ENCODE data around the gene C4B. TPM values are rescaled to one million over a fixed set of nuclear protein-coding genes. Genes with fewer than 3 reads are reported as not detected.
A peak's percentile ranks its signal among the peaks of the same experiment; 100 is the strongest.

The C4B gene
- total RNA-seq, 1 donor from 2014 or later: 9.0 TPM

DNA sequence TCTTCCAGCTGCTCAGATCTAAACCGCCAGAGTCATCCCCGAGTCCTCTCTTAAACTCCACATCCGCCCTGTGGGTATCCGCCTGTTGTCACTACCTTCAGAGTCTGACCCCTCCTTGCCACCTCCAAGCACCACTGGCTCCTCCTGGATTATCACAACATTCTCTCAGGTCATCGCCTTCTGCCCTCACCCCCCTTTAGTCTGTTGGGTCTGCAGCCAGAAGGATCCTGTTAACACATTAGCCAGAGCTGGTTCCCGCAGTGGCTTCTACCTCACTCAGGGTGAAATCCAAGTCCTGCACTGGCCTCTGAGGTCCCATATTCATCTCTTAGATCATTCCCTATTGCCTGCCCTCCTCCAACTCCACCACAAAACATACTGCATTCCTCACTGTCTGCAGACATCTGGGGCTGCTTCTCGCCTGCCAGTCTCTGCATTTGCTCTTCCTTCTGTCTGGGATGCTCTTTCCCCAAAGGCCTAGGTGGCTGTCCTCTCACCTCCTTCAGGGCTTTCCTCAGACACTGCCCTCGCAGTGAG, 60.5 kb downstream of the C4B start:
- DNase-seq (ENCODE audit: low spot score in 2 of 2): no peak
- FAIRE-seq: no peak

DNA sequence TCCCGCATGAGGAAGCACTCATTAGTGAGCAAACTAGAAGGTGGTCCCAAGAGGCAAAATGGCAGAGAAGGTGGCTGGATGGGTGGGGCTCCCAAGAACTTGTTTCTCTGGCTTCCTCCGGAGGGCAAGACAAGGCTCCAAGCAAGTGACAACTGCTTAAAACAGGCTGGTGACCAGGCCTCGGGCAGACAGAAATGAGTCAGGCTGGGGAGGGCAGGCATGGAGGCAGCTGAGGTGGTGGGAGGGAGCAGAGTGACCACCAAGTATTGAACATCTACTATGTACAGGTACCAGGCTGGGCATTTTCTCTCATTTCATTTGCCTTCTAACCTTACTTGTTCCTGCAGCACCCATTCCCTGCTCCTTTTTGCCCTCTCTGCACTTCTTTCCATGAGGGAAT, 61.2 kb downstream of the C4B start:
- DNase-seq (ENCODE audit: low spot score in 2 of 2) (no peak), FAIRE-seq (no peak)

DNA sequence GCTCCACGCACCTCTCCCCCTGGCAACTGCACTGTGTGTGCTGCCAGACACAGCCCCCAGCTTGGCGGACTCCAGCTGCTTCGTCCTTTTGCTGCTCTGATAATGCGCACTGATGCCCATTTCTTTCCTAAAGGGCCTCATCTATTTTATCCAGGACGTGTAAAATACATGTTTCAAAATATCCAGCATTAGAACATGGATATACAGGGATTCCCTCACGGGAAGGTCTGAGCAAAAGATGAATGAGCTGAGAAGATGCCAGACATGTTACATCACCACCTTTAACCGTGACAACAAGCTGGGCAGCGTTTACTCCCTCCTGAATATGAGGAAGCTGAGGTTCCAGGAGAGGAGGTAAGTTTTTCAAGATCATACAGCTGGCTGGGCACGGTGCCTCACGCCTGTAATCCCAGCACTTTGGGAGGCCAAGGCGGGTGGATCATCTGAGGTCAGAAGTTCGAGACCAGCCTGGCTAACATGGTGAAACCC, 61.8 kb downstream of the C4B start:
- FAIRE-seq (no peak), DNase-seq (ENCODE audit: low spot score in 2 of 2) (no peak)

DNA sequence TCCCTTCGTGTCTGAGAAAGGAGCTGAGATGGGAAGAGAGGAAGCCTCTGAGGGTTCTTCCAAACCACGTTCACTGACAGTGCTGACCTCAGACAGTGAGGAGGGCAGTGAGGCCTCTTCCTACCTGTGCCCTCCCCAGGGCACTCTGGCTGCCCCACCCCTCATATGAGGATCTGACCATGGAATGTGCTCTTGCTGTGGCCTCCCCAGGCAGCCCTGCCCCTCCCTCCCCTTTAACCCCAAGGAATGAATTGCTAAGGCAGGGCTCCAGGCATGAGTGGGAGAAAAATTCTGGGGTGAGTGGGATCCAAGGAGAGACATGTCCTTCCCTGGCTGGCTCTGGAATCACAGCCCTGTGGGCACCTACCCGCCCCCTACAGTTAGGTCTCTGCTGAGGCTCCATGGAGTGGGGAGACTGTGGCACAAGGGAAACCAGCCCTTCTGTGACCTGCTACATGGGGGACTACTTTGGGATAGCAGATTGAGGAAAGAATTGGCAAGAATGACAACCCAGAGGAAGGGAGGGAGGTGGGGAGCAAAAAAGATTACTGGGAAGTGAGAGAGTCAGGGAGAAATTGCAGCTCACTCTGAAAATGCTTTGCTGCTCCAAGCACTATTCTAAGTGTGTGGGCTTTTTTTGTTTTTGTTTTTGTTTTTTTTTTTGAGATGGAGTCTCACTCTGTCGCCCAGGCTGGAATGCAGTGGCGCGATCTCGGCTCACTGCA, 65.1 kb downstream of the C4B start:
- FAIRE-seq (no peak), DNase-seq (ENCODE audit: low spot score in 2 of 2) (no peak)

DNA sequence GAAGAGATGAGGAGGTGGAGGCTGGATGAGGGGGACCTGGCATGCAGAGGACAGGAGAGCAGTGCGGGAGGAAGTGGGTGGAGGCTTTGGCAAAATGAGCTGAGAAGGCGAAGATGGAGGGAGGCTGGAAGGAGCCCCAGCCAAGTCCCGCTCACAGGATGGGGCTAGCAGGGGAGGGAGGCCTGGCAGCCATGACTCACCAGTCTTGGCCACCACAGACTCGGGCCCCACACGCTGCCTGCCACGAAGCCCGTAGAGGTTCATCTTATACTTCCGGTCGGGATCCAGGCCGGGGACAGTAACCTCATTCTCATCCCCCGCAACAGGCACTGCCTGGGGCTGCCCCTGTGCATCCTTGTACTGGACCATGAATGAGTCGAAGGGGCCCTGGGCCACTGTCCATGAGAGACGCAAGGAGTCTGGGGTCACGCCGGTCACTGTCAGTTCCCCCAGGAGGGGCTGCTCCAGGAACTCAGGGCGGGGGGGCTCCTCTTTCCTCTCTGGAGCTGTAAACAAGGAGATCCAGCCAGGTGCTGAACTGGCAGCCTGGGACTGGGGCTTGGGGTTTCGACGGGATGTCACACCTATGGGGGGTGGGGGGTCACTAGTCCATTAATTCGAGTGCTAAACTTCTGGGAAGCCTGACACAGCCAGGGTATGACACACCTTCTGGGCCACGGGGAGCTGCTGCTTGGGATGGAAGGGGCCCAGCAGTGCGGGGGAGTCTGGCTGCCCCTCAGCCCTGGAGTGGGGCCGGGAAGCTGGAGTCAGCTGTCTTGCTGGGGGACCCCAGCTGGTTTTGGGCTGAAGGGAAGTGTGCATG, 66.8 kb downstream of the C4B start:
- DNase-seq (ENCODE audit: low spot score in 2 of 2) (peak in 1 of 2 donors; percentile 61), FAIRE-seq (no peak)

DNA sequence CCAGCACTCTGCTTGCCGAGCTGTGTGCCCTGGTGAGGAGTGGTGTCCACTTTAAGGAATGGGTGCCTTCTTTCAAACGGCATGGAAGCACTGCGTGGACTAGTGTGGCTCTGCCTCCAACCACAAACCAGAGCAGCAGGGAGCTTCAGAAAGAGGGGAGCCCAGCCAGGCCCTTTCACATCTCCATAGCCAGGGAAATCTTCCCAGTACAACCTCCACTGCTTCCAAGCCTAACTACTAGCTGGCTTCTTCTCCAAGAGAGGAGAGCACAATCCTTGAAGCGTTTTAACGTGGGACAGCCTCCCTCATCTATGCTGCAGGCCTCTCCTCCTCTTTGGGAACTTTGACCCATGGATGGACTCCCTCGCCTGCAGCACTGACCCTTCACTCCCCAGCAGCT, 67.9 kb downstream of the C4B start:
- FAIRE-seq (no peak), DNase-seq (ENCODE audit: low spot score in 2 of 2) (no peak)

DNA sequence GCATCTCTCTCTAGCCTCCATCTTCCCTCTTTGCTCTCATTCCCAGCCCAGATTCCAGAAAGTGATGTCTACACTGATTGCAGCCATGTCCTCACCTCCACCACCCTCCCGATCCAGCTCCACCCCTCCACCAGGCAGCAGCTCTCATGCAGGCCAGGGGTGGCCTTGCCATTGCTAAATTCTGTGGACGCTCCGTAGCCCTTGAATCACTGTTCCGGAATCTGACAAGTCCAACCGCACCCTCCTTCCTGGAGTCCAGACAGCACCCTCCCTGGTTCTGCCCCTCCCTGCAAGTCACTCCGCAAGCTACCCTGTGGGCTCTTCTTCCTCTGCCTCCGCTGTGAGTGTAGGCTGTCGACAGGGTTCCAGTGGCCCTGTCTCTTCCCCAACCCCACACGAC, 68.3 kb downstream of the C4B start:
- FAIRE-seq: no peak
- DNase-seq (ENCODE audit: low spot score in 2 of 2): no peak

DNA sequence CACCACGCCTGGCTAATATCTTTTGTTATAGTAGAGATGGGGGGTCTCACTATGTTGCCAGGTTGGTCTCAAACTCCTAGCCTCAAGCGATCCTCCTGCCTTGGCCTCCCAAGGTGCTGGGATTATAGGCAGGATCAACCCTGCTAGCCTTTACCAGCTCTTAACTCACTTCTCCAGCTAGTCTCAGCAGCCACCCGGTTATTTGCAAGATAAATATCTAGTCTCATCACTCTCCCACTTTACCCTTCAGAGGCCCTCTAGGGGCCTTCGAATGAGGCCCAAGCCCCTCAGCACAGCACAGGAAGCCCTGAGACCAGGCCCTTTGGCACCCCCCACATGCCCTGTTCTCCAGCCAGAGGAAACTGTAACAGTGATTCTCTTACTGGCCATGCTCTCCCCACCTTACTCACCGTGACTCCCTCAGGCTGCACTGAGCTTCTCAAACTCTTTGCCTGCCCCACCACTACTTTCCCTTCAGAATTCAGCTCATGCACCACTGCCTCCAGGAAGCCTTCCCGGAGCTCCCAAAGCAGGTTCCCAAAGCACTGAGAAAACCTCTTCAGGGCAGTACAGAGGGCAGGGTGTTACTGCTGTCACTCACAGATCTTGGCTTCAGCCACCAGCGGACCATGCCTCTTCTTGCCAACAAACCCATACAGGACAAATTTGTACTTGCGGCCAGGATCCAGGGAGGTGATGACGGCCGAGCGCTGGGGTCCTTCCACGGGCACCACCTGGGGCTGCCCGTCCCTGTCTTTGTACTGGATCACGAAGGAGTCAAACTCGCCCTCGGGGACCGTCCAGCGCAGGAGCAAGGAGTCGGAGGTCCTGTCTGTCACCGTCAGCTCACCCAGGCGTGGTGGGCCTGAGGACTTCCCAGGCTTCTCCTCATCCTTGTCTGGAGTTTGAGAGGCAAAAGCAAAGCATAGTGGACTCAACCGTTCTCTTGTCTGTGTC, 69.5 kb downstream of the C4B start:
- FAIRE-seq: no peak
- no peak for DNase-seq (ENCODE audit: low spot score in 2 of 2)

DNA sequence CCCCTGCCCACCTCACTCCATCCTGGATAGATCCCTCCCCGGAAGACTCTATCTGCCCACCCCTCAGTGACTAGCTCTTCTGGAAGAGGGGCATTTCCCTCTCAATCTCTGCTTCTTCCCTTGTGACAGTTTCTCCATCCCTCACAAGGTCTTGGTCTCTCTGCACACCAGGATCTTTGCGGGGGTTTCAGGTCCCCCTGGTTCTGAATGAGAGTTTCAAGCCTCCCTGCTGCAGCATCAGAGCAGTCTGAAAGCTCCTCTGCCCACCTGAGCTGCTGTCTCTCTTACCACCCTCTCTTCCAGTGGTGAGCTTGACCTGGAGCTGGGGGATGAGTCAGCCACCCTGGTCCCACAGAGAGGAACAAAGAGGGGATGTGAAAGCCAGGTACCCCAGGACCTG, 70.2 kb downstream of the C4B start:
- DNase-seq (ENCODE audit: low spot score in 2 of 2) (no peak), FAIRE-seq (no peak)

Small RNA genes lying within 50 kb of the gene (small RNA-seq; reads per million reads assigned to genes)
- gene RNA5SP206: not detected

Other genes starting within 250 kb of the C4B start
- gene VWA7, start 237.5 kb upstream of the C4B start, total RNA-seq: under 0.01 TPM
- 34.6 TPM for gene VARS1, start 219.0 kb upstream of the C4B start, total RNA-seq
- 23.6 TPM for gene LSM2, start 207.8 kb upstream of the C4B start, total RNA-seq
- 5.7 TPM for gene HSPA1L, start 199.5 kb upstream of the C4B start, total RNA-seq
- 111 TPM for gene HSPA1A, start 199.3 kb upstream of the C4B start, total RNA-seq
- 180 TPM for gene HSPA1B, start 187.1 kb upstream of the C4B start, total RNA-seq
- gene NEU1, start 152.0 kb upstream of the C4B start, total RNA-seq: 19.6 TPM
- gene SLC44A4, start 135.8 kb upstream of the C4B start, total RNA-seq: not detected
- 102 TPM for gene EHMT2, start 117.1 kb upstream of the C4B start, total RNA-seq
- gene ZBTB12, start 112.7 kb upstream of the C4B start, total RNA-seq: 25.7 TPM
- gene C2, start 87.1 kb upstream of the C4B start, total RNA-seq: 3.7 TPM
- 0.82 TPM for gene CFB, start 68.7 kb upstream of the C4B start, total RNA-seq
- 45.7 TPM for gene NELFE, start 55.8 kb upstream of the C4B start, total RNA-seq
- 30.2 TPM for gene SKIC2, start 55.6 kb upstream of the C4B start, total RNA-seq
- 7.3 TPM for gene DXO, start 42.7 kb upstream of the C4B start, total RNA-seq
- 10.6 TPM for gene C4A, start 32.7 kb upstream of the C4B start, total RNA-seq
- under 0.01 TPM for gene CYP21A2, start 23.6 kb downstream of the C4B start, total RNA-seq
- 4.5 TPM for gene TNXB, start 94.5 kb downstream of the C4B start, total RNA-seq
- 13.0 TPM for gene ATF6B, start 113.5 kb downstream of the C4B start, total RNA-seq
- gene FKBPL, start 115.5 kb downstream of the C4B start, total RNA-seq: 4.5 TPM
- gene PRRT1, start 137.1 kb downstream of the C4B start, total RNA-seq: 0.41 TPM
- 9.8 TPM for gene PPT2, start 139.3 kb downstream of the C4B start, total RNA-seq
- 5.7 TPM for gene EGFL8, start 149.8 kb downstream of the C4B start, total RNA-seq
- gene AGPAT1, start 161.3 kb downstream of the C4B start, total RNA-seq: 14.3 TPM
- 104 TPM for gene RNF5, start 163.6 kb downstream of the C4B start, total RNA-seq
- 0.82 TPM for gene AGER, start 169.5 kb downstream of the C4B start, total RNA-seq
- 11.8 TPM for gene PBX2, start 175.4 kb downstream of the C4B start, total RNA-seq
- 0.41 TPM for gene GPSM3, start 177.8 kb downstream of the C4B start, total RNA-seq
- gene NOTCH4, start 209.3 kb downstream of the C4B start, total RNA-seq: 5.3 TPM